WI38 (cell line): ENCODE measurements around the gene APBA1.

Experiments
- H3K4me3 ChIP-seq: 2 replicates; pipeline ENCODE4 v1.5.1; 2011; ENCODE audit warnings: low read depth, mild to moderate bottlenecking, control low read depth, low read length
- TF ChIP-seq, protein P1 (sequence below): IDR thresholded peaks from 2 replicates; pipeline ENCODE4 v1.5.1; 2012; ENCODE audit warnings: low read depth, mild to moderate bottlenecking, control low read depth, low read length

Gene APBA1

DNA sequence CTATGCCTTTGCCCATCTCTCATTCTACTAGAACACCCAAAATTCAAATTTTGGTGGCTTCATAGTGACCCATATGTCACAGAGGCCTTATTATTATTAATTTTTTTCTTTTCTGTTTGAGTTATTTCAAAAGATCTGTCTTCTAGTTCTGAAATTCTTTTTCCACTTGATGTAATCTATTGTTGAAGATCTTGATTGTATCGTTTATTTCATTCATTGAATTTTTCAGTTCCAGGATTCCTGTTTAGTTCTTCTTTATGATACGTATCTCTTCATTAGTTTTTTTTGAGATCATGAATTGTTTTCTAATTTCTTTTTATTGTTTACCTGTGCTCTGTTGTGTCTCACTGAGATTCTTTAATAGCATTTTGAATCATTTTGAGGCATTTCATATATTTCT lies 24.6 kb upstream of the APBA1 start:
- TF ChIP-seq, protein P1, sequence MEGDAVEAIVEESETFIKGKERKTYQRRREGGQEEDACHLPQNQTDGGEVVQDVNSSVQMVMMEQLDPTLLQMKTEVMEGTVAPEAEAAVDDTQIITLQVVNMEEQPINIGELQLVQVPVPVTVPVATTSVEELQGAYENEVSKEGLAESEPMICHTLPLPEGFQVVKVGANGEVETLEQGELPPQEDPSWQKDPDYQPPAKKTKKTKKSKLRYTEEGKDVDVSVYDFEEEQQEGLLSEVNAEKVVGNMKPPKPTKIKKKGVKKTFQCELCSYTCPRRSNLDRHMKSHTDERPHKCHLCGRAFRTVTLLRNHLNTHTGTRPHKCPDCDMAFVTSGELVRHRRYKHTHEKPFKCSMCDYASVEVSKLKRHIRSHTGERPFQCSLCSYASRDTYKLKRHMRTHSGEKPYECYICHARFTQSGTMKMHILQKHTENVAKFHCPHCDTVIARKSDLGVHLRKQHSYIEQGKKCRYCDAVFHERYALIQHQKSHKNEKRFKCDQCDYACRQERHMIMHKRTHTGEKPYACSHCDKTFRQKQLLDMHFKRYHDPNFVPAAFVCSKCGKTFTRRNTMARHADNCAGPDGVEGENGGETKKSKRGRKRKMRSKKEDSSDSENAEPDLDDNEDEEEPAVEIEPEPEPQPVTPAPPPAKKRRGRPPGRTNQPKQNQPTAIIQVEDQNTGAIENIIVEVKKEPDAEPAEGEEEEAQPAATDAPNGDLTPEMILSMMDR = no peak
- H3K4me3 ChIP-seq = no peak overlapping the region

DNA sequence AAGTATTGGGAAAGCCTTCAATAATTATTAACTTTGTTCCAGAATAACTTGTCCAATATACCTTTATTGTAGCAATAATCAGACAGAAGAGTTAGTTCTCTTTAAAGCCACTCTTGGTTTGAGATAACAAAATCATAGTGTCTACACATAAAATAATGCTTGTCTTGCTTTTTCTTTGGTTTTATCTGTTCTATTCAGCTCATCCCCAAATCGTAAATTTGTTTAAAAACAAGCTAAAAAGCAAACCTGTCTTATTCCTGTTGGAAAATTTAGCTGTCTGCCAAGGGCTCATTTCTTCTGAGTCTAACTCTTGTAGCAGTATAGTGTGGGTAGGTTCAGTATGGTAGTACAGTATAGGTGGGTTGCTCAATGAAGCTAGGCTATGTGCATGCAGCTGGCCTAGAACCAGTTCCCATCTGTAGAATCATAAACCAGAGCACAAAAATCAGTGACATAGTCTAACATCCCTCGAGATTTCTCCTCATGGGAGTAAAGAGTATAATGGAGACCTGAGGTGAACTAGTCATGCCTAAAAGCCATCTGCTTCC lies 17.9 kb upstream of the APBA1 start:
- no peak overlapping the region for H3K4me3 ChIP-seq
- TF ChIP-seq, protein P1 = no peak

DNA sequence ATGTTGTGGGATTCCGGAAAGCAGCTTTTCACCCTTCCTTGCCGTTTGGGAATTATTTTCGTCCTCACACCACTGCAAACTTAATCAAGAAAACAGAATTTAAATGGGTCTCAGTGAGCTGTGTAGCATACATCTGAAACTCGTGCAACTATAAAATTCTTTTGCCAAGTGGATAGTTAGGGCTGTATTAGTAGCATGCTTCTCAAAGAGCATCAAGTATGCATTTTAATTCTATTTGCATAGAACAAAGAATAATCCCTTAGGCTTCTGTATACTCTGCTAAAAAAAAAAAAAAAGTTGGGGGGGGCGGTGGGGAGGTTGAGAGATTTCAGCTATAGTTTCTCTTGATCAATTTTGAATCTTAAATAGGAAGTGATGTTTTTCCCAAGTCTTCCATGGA lies 11.8 kb upstream of the APBA1 start:
- TF ChIP-seq, protein P1 = no peak
- no peak overlapping the region for H3K4me3 ChIP-seq

DNA sequence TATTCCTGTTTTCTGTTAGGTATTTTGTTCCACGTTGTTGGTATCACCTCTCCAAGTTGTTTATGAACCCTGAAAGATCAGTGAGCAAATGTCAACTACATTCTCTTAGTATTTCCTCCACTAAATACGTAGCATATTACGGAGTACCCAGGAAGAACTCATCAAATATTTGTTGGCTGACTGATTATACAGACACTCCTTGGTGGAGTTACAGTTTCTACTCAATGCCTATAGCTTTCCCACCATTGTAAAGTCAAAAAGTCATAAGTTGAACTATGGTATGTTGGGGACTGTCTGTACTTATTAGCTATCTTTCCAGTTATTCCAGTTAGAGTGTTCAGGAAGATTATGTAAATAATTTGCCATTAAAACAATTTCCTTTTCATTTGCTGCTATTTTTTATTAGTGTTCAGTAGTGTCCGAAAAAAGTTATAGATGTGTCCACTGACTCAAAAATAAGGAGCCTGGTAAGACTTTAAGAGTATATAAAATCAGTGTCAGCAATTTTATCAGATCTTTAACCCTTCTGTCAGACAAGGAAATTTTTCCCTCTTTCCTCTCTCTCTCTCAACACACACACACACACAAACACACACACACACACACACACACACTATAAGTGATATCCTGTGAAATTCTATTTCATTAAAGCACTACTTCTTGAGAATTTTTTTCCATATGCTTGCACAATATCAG lies 6.8 kb upstream of the APBA1 start:
- H3K4me3 ChIP-seq = no peak overlapping the region
- TF ChIP-seq, protein P1 = no peak

DNA sequence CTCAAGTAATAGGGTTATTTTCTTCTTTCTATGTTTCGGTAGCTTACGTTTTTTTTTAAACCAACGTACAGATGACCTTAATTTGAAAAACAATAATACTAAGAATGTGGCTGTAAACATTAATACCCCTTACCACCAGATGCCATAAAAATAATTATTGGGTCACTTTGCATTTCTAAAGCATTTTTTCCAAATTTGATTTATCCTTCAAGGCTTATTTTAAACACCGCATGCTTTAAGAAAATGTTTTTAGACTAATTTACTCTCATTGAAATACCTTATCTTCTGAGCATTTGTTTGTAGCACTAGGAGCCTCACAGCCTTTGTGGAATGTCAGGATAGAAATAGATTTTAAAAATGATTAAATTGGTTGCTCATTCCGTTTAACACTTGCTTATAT lies 5.8 kb upstream of the APBA1 start:
- TF ChIP-seq, protein P1 = no peak
- H3K4me3 ChIP-seq = no peak overlapping the region

DNA sequence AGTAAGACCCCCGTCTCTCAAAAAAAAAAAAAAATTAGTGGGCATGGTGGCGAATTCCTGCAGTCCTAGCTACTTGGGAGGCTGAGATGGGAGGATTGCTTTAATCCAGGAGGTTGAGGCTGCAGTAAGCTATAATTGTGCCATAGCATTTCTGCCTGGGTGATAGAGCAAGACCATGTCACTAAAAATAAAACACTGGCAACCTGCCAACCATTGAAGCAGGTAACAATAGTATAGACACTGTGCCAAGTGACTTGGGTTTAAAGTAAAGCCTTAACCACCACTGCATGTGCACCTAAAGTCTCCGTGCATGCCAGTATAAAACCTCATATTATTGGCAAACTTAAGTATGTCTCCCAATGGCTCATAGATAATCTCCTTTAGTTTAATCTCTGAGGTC lies 3.4 kb upstream of the APBA1 start:
- TF ChIP-seq, protein P1 = no peak
- no peak overlapping the region for H3K4me3 ChIP-seq

DNA sequence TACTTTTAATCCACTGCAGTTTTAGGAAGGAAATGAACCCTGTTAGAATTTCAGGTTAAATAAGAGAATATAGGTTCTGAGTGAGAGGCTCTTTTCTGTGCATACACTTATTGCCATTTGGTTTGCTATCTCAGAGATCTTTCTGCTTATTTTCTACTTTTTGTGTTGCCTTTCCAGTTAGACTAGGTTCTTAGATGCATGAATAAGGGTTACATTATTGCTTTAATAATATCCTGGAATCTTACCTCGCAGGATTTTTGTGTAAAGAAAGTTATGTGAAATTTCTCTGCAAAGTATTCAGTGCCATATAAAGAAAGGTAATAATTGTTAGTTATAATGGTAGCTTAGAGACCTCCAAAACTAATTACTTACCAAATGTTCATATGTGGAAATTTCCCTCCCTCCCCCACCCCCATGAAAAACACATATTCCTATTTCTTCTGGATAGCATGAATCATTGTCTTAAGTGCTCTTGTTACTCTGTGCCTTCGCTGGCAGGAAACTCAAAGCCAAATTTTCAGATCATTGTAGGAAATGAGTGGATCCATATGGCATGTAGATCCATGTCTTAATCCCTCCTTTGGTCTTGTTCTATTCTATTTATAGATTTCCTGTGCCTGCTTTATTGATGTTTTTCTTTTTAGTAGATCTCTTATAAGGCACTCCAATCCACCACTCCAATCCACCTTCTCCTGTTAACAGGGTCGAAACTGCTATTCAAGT lies 2.7 kb upstream of the APBA1 start:
- TF ChIP-seq, protein P1 = no peak
- H3K4me3 ChIP-seq = no peak overlapping the region
